Nephron (organoid): ENCODE data around the gene RIPOR1.

ENCODE experiments used
- H3K27ac Mint-ChIP-seq, 3 experiments: 2 replicates each; pipeline ENCODE4 v1.8.0; 2020; ENCODE audit warnings: mixed read lengths in 3 of 3, mild to moderate bottlenecking in 2 of 3, moderate library complexity in 1 of 3
- H3K27me3 Mint-ChIP-seq: 2 replicates; pipeline ENCODE4 v1.8.0; 2021; ENCODE audit warnings: low read depth, mild to moderate bottlenecking, moderate library complexity, mixed read lengths
- H3K36me3 Mint-ChIP-seq: 2 replicates; pipeline ENCODE4 v1.8.0; 2020; ENCODE audit warnings: low read depth, mixed read lengths
- H3K4me1 Mint-ChIP-seq: 2 replicates; pipeline ENCODE4 v1.8.0; 2020; ENCODE audit warnings: mixed read lengths
- H3K4me3 Mint-ChIP-seq, 3 experiments: 2 replicates each; pipeline ENCODE4 v1.8.0; 2020; ENCODE audit warnings: mild to moderate bottlenecking in 3 of 3, mixed read lengths in 3 of 3, moderate library complexity in 2 of 3
- H3K9me3 Mint-ChIP-seq: 2 replicates; pipeline ENCODE4 v1.8.0; 2020; ENCODE audit warnings: mixed read lengths
- CTCF ChIP-seq, 3 experiments: fragments of 200-600 bp; sonication (generic); IDR thresholded peaks; one replicate each; pipeline ENCODE4 v1.5.0; 2021; ENCODE audit warnings: antibody characterized with exemption in 3 of 3; ENCODE audit not compliant: unreplicated experiment in 3 of 3

RIPOR1 gene

GRCh38 chr16:67525176-67525860 lies 3.3 kb upstream of the RIPOR1 start:
- H3K27me3 Mint-ChIP-seq: peaks cover 13% of the 10 kb centered on the region
- no peaks in the 10 kb centered on the region for H3K36me3 Mint-ChIP-seq
- no peak overlapping the region for H3K27ac Mint-ChIP-seq
- H3K4me3 Mint-ChIP-seq: peak overlapping the region; percentile 22 to 61 (median 51)
- no peaks in the 10 kb centered on the region for H3K9me3 Mint-ChIP-seq
- H3K4me1 Mint-ChIP-seq: peaks cover 8% of the 10 kb centered on the region
- TF ChIP-seq CTCF (IDR thresholded peaks at IDR 0.05; ENCODE audit: unreplicated experiment in 3 of 3): peak in 1 of 3 experiments; percentile 12

DNA sequence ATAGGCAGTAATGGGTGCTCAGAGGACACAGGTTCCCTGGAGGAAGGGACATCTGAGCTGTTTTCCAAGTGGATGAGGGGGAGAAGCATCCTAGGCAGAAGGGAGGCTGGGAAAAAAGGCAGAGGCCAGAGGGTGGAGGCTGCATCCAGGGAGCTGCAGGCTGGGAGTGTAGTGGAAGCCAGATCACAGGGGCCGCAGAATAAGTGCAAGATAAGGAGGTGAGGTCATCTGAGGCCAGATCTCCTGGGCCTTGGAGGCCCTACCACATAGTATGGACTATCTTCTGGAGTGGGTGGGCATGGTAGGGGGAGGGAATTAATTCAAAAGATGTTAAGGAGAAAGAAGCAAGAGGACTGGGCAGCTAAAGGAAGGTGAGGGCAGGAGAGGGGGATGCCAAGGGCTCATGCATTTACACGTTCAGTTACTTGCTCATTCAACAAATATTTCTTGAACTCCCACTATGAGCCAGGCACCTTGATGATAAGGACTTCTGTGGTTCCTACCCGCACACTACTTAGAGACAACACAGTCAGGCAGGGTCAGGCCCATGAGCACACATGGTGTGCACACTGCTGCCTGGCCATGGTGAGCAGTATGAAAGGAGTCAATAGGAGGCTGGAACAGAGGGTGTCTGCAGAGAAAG lies 2.4 kb upstream of the RIPOR1 start:
- no peaks in the 10 kb centered on the region for H3K36me3 Mint-ChIP-seq

GRCh38 chr16:67528870-67529581 lies 397 bp downstream of the RIPOR1 start:
- peaks cover 26% of the 10 kb centered on the region for H3K4me1 Mint-ChIP-seq
- H3K9me3 Mint-ChIP-seq: no peaks in the 10 kb centered on the region
- no peak for TF ChIP-seq CTCF (IDR thresholded peaks at IDR 0.05; ENCODE audit: unreplicated experiment in 3 of 3)
- peaks cover 6% of the 10 kb centered on the region for H3K36me3 Mint-ChIP-seq
- peak overlapping the region in 2 of 3 experiments; percentile 85 to 88 for H3K27ac Mint-ChIP-seq
- peak overlapping the region; percentile 92 to 97 (median 95) for H3K4me3 Mint-ChIP-seq
- H3K27me3 Mint-ChIP-seq: peaks cover 20% of the 10 kb centered on the region

More for the DNA sequence above, 2.4 kb upstream of the RIPOR1 start:
- H3K27ac Mint-ChIP-seq: peak overlapping the region; percentile 45 to 70 (median 57)
- TF ChIP-seq CTCF (IDR thresholded peaks at IDR 0.05; ENCODE audit: unreplicated experiment in 3 of 3): no peak
- H3K27me3 Mint-ChIP-seq: peaks cover 13% of the 10 kb centered on the region
- H3K4me3 Mint-ChIP-seq: peak overlapping the region; percentile 72 to 83 (median 81)
- no peaks in the 10 kb centered on the region for H3K9me3 Mint-ChIP-seq
- peaks cover 13% of the 10 kb centered on the region for H3K4me1 Mint-ChIP-seq

- Mint-ChIP-seq H3K4me3 (peak overlapping the region; percentile 92 to 97 (median 95)), H3K27ac (peak overlapping the region; percentile 64 to 88 (median 85)), H3K4me1 (peaks cover 26% of the 10 kb centered on the region), H3K36me3 (peaks cover 6% of the 10 kb centered on the region), H3K9me3 (no peaks in the 10 kb centered on the region), H3K27me3 (peaks cover 18% of the 10 kb centered on the region)
- TF ChIP-seq CTCF (IDR thresholded peaks at IDR 0.05; ENCODE audit: unreplicated experiment in 3 of 3): no peak
Measured at GRCh38 chr16:67529582-67530012, 968 bp downstream of the RIPOR1 start.

GRCh38 chr16:67530013-67530939 lies 1.6 kb downstream of the RIPOR1 start:
- H3K36me3 Mint-ChIP-seq: peaks cover 6% of the 10 kb centered on the region
- H3K4me3 Mint-ChIP-seq: peak overlapping the region; percentile 92 to 97 (median 95)
- peak overlapping the region; percentile 64 to 88 (median 85) for H3K27ac Mint-ChIP-seq
- no peaks in the 10 kb centered on the region for H3K9me3 Mint-ChIP-seq
- TF ChIP-seq CTCF (IDR thresholded peaks at IDR 0.05; ENCODE audit: unreplicated experiment in 3 of 3): no peak
- peaks cover 26% of the 10 kb centered on the region for H3K4me1 Mint-ChIP-seq
- peaks cover 15% of the 10 kb centered on the region for H3K27me3 Mint-ChIP-seq
